ENCODE results near the gene DIAPH2. TPM values are rescaled to one million over a fixed set of nuclear protein-coding genes. Genes with fewer than 3 reads are reported as not detected.

DIAPH2 gene
- total and polyA plus RNA-seq, 2 donors (not counting 1 experiment from before 2014, with no cell fraction given), result 16.8 to 18.5 TPM

DNA sequence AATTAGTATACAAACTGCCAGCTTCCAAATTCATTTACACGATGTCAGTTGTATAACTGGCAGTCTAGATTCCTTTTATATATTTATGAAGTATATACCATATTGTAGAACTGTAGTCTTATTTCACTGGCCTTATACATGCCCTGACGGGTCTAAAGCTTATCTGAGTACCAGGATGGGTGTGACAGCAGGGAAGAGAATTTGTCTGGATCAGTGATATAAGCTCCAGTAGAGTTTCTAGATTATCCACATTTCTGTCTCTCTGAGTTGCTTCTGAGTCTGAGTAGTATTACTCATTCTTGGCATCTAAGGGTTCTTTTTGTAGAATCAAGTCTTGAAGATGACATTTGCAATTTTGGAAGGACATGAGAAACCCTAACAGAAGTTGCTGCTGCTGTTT, 300.4 kb downstream of the DIAPH2 start:
- Histone ChIP-seq H3K27me3 (ENCODE audit: control insufficient read depth, insufficient read depth, low read length) (no peaks in the 10 kb centered on the region), H3K79me2 (ENCODE audit: control insufficient read depth, insufficient read depth, low read length) (no peaks in the 10 kb centered on the region), H3K9ac (ENCODE audit: insufficient read depth, low read length) (no peak overlapping the region), H3K36me3 (ENCODE audit: control insufficient read depth, insufficient read depth, low read length) (no peaks in the 10 kb centered on the region), H4K20me1 (ENCODE audit: control insufficient read depth, extremely low read depth, insufficient read depth, low read length) (no peaks in the 10 kb centered on the region), H3K9me3 (ENCODE audit: control insufficient read depth, insufficient read depth, low read depth, low read length) (no peaks in the 10 kb centered on the region), H2AFZ (ENCODE audit: low read length) (no peak overlapping the region), H3K4me2 (ENCODE audit: extremely low read depth, insufficient read depth, low read length) (no peak overlapping the region), H3K4me1 (ENCODE audit: control insufficient read depth, extremely low read depth, insufficient read depth, low read length) (no peaks in the 10 kb centered on the region), H3K27ac (ENCODE audit: insufficient read depth, low read length) (no peak overlapping the region), H3K4me3 (replicated peaks in 1 of 4; ENCODE audit: control extremely low read depth in 1 of 4, insufficient read depth in 1 of 4, low read depth in 3 of 4, low read length in 4 of 4) (no peak overlapping the region)
- TF ChIP-seq, protein P1, sequence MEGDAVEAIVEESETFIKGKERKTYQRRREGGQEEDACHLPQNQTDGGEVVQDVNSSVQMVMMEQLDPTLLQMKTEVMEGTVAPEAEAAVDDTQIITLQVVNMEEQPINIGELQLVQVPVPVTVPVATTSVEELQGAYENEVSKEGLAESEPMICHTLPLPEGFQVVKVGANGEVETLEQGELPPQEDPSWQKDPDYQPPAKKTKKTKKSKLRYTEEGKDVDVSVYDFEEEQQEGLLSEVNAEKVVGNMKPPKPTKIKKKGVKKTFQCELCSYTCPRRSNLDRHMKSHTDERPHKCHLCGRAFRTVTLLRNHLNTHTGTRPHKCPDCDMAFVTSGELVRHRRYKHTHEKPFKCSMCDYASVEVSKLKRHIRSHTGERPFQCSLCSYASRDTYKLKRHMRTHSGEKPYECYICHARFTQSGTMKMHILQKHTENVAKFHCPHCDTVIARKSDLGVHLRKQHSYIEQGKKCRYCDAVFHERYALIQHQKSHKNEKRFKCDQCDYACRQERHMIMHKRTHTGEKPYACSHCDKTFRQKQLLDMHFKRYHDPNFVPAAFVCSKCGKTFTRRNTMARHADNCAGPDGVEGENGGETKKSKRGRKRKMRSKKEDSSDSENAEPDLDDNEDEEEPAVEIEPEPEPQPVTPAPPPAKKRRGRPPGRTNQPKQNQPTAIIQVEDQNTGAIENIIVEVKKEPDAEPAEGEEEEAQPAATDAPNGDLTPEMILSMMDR (conservative IDR thresholded peaks at IDR 0.05 in 1 of 2, IDR thresholded peaks at IDR 0.05 in 1 of 2; ENCODE audit: low read depth in 1 of 2, low read length in 2 of 2), result no peak
- TF ChIP-seq EZH2 (IDR thresholded peaks at IDR 0.05; ENCODE audit: low read length, missing control alignments), result no peak
- DNase-seq (ENCODE audit: low read depth in 2 of 2), result peak in 1 of 2 donors; percentile 2

DNA sequence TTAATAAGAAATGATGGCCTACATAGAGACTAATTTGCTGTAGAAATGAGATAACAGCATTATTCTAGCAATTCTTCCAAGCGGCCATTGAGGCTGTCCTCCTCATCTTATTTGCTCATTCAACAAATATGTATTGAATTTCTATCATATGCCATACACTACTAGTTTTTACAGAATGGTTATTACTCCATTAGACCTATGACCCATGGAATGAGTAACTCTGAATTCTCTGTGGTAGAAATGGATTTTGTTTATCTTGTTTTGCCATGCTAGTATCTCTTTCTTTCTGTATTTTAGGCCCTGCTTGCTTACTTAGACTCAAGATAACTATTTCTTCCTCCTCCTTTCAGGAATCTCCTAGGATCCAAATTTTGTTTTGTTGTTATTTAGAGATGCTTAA, 302.6 kb downstream of the DIAPH2 start:
- Histone ChIP-seq H3K4me2 (ENCODE audit: extremely low read depth, insufficient read depth, low read length) (no peak overlapping the region), H3K36me3 (ENCODE audit: control insufficient read depth, insufficient read depth, low read length) (no peaks in the 10 kb centered on the region), H3K79me2 (ENCODE audit: control insufficient read depth, insufficient read depth, low read length) (no peaks in the 10 kb centered on the region), H3K27me3 (ENCODE audit: control insufficient read depth, insufficient read depth, low read length) (no peaks in the 10 kb centered on the region), H3K27ac (ENCODE audit: insufficient read depth, low read length) (no peak overlapping the region), H2AFZ (ENCODE audit: low read length) (no peak overlapping the region), H4K20me1 (ENCODE audit: control insufficient read depth, extremely low read depth, insufficient read depth, low read length) (no peaks in the 10 kb centered on the region), H3K9ac (ENCODE audit: insufficient read depth, low read length) (no peak overlapping the region), H3K4me1 (ENCODE audit: control insufficient read depth, extremely low read depth, insufficient read depth, low read length) (no peaks in the 10 kb centered on the region), H3K9me3 (ENCODE audit: control insufficient read depth, insufficient read depth, low read depth, low read length) (no peaks in the 10 kb centered on the region), H3K4me3 (replicated peaks in 1 of 4; ENCODE audit: control extremely low read depth in 1 of 4, insufficient read depth in 1 of 4, low read depth in 3 of 4, low read length in 4 of 4) (no peak overlapping the region)
- peak; percentile 35 to 49 for DNase-seq (ENCODE audit: low read depth in 2 of 2)
- TF ChIP-seq EZH2 (IDR thresholded peaks at IDR 0.05; ENCODE audit: low read length, missing control alignments), result no peak
- TF ChIP-seq, protein P1 (conservative IDR thresholded peaks at IDR 0.05 in 1 of 2, IDR thresholded peaks at IDR 0.05 in 1 of 2; ENCODE audit: low read depth in 1 of 2, low read length in 2 of 2), result no peak

DNA sequence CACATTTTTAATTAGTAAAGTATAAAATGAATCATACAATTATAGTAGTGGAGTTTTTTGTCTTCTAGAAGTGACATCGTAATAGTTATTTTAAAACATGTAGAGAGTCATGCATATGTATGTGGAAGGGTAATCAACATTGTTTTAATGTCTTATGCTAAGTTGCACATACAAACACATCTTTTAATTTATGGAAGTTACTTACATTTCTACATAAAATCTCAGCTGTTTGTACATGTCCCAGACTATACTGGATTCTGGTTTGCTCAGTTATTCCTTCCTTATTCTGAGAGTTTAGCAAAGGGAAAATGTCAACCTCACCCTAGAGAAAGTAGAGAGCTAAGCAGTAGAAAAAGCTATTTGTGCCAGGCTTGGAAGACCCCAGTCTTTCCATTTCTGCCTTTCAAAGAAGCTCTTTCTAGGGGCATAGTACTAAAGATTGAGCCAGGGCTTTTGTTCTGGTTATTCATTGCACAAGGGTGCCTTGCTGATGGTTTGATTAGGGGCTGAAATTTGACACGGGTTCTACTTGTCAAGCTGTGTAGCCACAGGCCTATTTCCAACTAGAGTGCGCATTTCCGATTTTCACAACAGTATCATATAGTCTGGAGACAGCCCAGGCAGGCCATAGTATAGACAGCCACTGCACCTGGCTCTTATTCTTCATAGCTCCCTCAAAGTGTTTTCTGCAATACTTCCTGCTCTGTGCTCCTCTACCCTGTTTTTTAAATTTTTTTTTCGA, 305.4 kb downstream of the DIAPH2 start:
- no peaks in the 10 kb centered on the region for H3K9me3 ChIP-seq (ENCODE audit: control insufficient read depth, insufficient read depth, low read depth, low read length)
- no peaks in the 10 kb centered on the region for H3K4me1 ChIP-seq (ENCODE audit: control insufficient read depth, extremely low read depth, insufficient read depth, low read length)
- no peaks in the 10 kb centered on the region for H3K79me2 ChIP-seq (ENCODE audit: control insufficient read depth, insufficient read depth, low read length)
- H3K36me3 ChIP-seq (ENCODE audit: control insufficient read depth, insufficient read depth, low read length), result no peaks in the 10 kb centered on the region
- no peak overlapping the region for H2AFZ ChIP-seq (ENCODE audit: low read length)
- no peak overlapping the region for H3K4me2 ChIP-seq (ENCODE audit: extremely low read depth, insufficient read depth, low read length)
- TF ChIP-seq, protein P1 (conservative IDR thresholded peaks at IDR 0.05 in 1 of 2, IDR thresholded peaks at IDR 0.05 in 1 of 2; ENCODE audit: low read depth in 1 of 2, low read length in 2 of 2), result no peak
- no peak for TF ChIP-seq EZH2 (IDR thresholded peaks at IDR 0.05; ENCODE audit: low read length, missing control alignments)
- no peak for DNase-seq (ENCODE audit: low read depth in 2 of 2)
- H4K20me1 ChIP-seq (ENCODE audit: control insufficient read depth, extremely low read depth, insufficient read depth, low read length), result no peaks in the 10 kb centered on the region
- no peak overlapping the region for H3K9ac ChIP-seq (ENCODE audit: insufficient read depth, low read length)
- no peak overlapping the region for H3K4me3 ChIP-seq (replicated peaks in 1 of 4; ENCODE audit: control extremely low read depth in 1 of 4, insufficient read depth in 1 of 4, low read depth in 3 of 4, low read length in 4 of 4)
- H3K27ac ChIP-seq (ENCODE audit: insufficient read depth, low read length), result no peak overlapping the region
- no peaks in the 10 kb centered on the region for H3K27me3 ChIP-seq (ENCODE audit: control insufficient read depth, insufficient read depth, low read length)

All from fibroblast of lung (primary cell).